ENCODE data around the gene TMEM169. TPM values are rescaled to one million over a fixed set of nuclear protein-coding genes. Genes with fewer than 3 reads are reported as not detected.
A peak's percentile ranks its signal among the peaks of the same experiment; 100 is the strongest.

The TMEM169 gene
- total and polyA plus RNA-seq, 2 of the 13 experiments (the other 11 are each of a cell fraction or from before 2014, with no cell fraction given): 1.5 to 4.5 TPM

DNA sequence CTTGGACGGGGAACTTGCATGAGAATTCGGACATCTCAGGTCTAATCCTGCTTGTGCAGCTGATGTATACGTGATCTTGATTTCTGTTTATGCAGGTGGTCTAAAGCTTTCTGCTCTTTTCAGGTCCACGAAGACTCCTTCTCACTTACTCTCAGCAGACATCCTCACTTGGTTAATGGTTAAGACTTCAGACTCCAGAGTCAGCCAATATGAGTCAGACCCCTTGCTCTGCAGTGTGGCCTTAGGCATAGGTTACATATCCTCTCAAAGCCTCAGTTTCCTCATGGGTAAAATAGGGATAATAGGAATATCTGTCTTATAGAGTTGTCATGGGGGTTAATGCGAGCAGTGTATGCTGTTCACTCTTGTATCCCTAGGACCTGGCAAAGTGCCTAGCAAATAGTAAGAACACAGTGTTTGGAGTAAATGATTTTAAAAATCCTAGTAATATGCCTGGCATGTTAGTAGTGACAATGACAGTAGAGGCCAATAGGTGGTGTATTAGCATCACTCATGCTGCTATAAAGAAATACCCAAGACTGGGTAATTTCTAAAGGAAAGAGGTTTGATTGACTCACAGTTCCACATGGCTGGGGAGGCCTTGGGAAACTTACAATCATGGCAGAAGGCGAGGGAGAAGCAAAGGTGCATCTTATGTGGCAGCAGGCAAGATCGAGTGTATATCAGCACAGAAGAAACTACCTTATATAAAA lies 69.8 kb downstream of the TMEM169 start:
- BruUV-seq (replicated peaks): no TSS peak

More for the DNA sequence above, 69.8 kb downstream of the TMEM169 start:
- no peaks in the 10 kb centered on the region for H3K4me1 ChIP-seq (ENCODE audit: insufficient read depth, low read length)
- no peak overlapping the region for H3K9ac ChIP-seq (ENCODE audit: insufficient read depth, low read depth, low read length)
- no peaks in the 10 kb centered on the region for H3K79me2 ChIP-seq (ENCODE audit: insufficient read depth, low read length)
- ChIA-PET POLR2A (no interaction called here), CTCF (ENCODE audit: low intra/inter-chr PET ratio, low total read pairs) (no interaction called here)
- no peak for FAIRE-seq
- no peaks in the 10 kb centered on the region for H4K20me1 ChIP-seq (ENCODE audit: insufficient read depth, low read length)
- WGBS (ENCODE audit: low lambda C conversion rate): 98% methylated on average over 7 of the region's 7 CpGs
- H3K9me3 ChIP-seq (ENCODE audit: low read length): no peaks in the 10 kb centered on the region
- H3K4me3 ChIP-seq (replicated peaks in 1 of 3; ENCODE audit: insufficient read depth in 1 of 3, low read depth in 2 of 3, low read length in 3 of 3): no peak overlapping the region
- no peak for DNase-seq (ENCODE audit: low spot score)
- no peak overlapping the region for H3K4me2 ChIP-seq (ENCODE audit: low read depth, low read length)
- TF ChIP-seq STAG1 (CRISPR knock-in tag; IDR thresholded peaks at IDR 0.05) (peak; percentile 16; the same call in 1 of the 2 replicates), ZNF12 (CRISPR knock-in tag; IDR thresholded peaks at IDR 0.05) (peak; percentile 54; the same call in 1 of the 2 replicates), TBX3 (IDR thresholded peaks at IDR 0.05; ENCODE audit: borderline replicate concordance) (no peak)
- no peak overlapping the region for H3K27ac ChIP-seq (ENCODE audit: extremely low read length, insufficient read depth, low read length)
- peak; percentile 54 for ATAC-seq
- H3K27me3 ChIP-seq (ENCODE audit: control insufficient read depth in 1 of 2, insufficient read depth in 2 of 2, low read length in 2 of 2): no peaks in the 10 kb centered on the region
- in situ Hi-C loops (cut with HindIII; ENCODE audit: extremely low pct_ligation_motif_present, low pct_unique_long_range_greater_than_20kb) (no loop called here), intact Hi-C loops (cut with micrococcal nuclease; ENCODE audit: unreplicated experiment) (no loop called here)
- H3K36me3 ChIP-seq (replicated peaks in 1 of 2; ENCODE audit: control insufficient read depth in 1 of 2, insufficient read depth in 2 of 2, low read length in 2 of 2): peaks cover 38 to 98% of the 10 kb centered on the region in 2 experiments
- H2AFZ ChIP-seq (ENCODE audit: low read length): no peak overlapping the region

Other genes with a start within 250 kb of the TMEM169 start
- gene MREG, start 68.4 kb upstream of the TMEM169 start, total RNA-seq (2016; rRNA removed; fragmentation: Illumina TruSeq; extraction: Trizol): 23.3 and 26.4 TPM in 2 replicates
- gene MREG, start 68.4 kb upstream of the TMEM169 start, polyA plus RNA-seq (2011; rRNA removed): 7.3 and 7.5 TPM in 2 replicates
- 151 and 181 TPM in 2 replicates for gene PECR, start 110 bp upstream of the TMEM169 start, total RNA-seq (2016; rRNA removed; fragmentation: Illumina TruSeq; extraction: Trizol)
- gene PECR, start 110 bp upstream of the TMEM169 start, polyA plus RNA-seq (2011; rRNA removed): 153 and 175 TPM in 2 replicates
- gene XRCC5, start 27.4 kb downstream of the TMEM169 start, total RNA-seq (2016; rRNA removed; fragmentation: Illumina TruSeq; extraction: Trizol): 454 and 733 TPM in 2 replicates
- 215 and 264 TPM in 2 replicates for gene XRCC5, start 27.4 kb downstream of the TMEM169 start, polyA plus RNA-seq (2011; rRNA removed)